AG09309 (cell line): ENCODE measurements around the gene PLEKHA5.
"Not testable (repeated sequence)": the region's sequence is repeated elsewhere in the genome, so short reads cannot be mapped to it uniquely, and the experiment has no call there.

Source experiments
- DNase-seq: peaks from one replicate; pipeline ENCODE4 v3.0.0-alpha.2; 2010; ENCODE audit warnings: low read depth
- H3K4me3 ChIP-seq: 2 replicates; pipeline ENCODE4 v1.5.1; 2011; ENCODE audit warnings: mild to moderate bottlenecking, low read depth, low read length, moderate library complexity; ENCODE audit not compliant: control insufficient read depth
- TF ChIP-seq, protein P1 (sequence below): IDR thresholded peaks from 2 replicates; pipeline ENCODE4 v1.5.1; 2011; ENCODE audit warnings: mild to moderate bottlenecking, low read depth, low read length, inconsistent platforms; ENCODE audit not compliant: insufficient read depth, control insufficient read depth; ENCODE audit errors: missing control alignments

PLEKHA5 gene

DNA sequence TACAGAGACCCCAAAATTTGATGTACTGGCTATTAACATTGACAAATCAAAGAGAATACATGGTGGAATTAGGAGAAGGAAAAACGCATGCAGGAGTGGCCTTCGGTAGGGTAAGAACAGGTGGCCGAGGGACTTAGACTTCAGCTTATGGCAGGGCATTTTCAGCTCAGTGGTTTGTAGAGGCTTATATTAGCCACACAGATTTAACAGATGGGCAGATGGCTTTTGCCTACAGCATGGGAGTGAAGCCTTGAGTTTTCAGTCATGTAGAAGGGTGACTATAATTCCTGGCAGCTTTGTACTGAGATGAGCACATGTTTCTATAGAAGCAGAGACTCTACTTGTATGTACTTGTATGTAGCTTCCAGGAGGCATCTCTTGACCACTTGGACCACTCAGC, 40.9 kb upstream of the PLEKHA5 start:
- H3K4me3 ChIP-seq: no peak overlapping the region
- DNase-seq: no peak
- TF ChIP-seq, protein P1, sequence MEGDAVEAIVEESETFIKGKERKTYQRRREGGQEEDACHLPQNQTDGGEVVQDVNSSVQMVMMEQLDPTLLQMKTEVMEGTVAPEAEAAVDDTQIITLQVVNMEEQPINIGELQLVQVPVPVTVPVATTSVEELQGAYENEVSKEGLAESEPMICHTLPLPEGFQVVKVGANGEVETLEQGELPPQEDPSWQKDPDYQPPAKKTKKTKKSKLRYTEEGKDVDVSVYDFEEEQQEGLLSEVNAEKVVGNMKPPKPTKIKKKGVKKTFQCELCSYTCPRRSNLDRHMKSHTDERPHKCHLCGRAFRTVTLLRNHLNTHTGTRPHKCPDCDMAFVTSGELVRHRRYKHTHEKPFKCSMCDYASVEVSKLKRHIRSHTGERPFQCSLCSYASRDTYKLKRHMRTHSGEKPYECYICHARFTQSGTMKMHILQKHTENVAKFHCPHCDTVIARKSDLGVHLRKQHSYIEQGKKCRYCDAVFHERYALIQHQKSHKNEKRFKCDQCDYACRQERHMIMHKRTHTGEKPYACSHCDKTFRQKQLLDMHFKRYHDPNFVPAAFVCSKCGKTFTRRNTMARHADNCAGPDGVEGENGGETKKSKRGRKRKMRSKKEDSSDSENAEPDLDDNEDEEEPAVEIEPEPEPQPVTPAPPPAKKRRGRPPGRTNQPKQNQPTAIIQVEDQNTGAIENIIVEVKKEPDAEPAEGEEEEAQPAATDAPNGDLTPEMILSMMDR: no peak

DNA sequence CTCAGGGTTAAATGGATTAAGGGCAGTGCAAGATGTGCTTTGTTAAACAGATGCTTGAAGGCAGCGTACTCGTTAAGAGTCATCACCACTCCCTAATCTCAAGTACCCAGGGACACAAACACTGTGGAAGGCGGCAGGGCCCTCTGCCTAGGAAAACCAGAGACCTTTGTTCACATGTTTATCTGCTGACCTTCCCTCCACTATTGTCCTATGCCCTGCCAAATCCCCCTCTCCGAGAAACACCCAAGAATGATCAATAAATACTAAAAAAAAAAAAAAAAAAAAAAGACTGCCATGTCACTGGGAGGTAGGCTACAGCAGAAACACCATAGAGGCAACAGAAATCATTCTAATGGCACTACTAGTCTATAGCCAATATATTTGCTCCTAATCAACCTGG, 37.1 kb upstream of the PLEKHA5 start:
- not testable (repeated sequence) for H3K4me3 ChIP-seq, DNase-seq

DNA sequence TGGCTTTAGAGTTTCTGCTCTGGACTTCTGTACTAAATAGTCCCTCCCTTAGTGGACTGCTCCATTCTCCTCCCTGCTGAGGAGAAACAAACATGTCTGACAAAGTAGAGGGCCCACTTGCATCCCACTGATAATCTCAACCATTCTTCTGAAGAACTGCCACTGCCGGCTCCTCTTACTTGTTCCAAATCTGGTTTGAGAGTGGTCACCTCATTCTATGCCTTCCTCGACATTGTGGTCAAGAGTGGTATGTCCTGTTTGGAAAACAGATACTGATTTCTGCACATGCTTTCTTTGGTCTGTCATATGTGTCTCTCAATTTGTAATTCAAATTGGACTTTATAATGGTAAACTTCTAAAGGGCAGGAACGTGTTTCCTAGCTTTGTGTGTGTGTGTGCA, 36.3 kb upstream of the PLEKHA5 start:
- TF ChIP-seq, protein P1: no peak
- H3K4me3 ChIP-seq: no peak overlapping the region
- no peak for DNase-seq

DNA sequence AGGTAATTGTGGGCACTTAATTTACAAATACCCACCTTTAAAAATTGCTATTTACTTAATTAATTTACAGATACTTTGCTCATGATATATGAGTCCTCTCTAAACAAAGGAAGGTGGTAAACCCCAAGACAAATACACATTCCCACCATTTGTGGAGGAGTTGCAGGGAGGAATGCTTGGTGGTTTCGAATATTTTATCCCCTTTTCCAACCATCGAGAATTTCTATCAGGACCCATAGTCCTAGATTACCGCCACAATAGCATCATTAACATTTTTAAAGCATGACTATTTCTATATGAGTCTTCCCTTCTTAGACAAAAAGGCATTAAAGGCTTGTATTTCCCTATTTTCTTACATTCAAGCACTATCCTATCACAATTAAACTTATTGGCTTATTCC, 34.2 kb upstream of the PLEKHA5 start:
- TF ChIP-seq, protein P1: no peak
- H3K4me3 ChIP-seq: no peak overlapping the region
- DNase-seq: no peak

DNA sequence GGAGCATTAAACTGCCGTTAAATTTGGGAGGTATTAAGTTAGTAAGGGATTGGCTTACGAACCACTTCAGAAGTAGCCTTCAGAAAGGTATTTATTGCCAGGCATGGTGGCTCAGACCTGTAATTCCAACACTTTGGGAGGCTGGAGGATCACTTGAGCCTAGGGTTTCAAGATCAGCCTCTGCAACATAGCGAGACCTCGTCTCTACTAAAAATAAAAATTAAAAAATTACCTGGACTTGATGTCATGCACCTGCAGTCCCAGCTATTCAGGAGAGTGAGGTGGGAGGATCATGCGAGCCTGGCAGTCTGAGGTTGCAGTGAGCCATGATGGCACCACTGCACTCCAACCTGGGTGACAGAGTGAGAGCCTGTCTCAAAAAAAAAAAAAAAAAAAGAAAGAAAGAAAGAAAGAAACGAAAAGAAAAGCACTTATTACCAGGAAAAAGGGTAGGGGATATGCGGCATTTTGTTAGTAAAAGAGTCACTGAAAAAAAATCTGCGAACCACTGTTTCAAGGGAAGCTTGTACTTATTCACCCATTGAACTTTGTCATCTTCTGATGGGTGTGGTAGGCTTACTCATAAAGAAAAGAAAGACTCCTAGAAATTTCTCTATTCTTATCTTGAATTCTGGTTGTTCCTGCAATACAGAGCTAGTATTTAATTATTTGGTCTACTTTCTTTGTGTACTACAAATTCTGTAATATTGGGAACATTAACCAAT, 33.6 kb upstream of the PLEKHA5 start:
- DNase-seq: no peak
- no peak overlapping the region for H3K4me3 ChIP-seq
- TF ChIP-seq, protein P1: no peak

DNA sequence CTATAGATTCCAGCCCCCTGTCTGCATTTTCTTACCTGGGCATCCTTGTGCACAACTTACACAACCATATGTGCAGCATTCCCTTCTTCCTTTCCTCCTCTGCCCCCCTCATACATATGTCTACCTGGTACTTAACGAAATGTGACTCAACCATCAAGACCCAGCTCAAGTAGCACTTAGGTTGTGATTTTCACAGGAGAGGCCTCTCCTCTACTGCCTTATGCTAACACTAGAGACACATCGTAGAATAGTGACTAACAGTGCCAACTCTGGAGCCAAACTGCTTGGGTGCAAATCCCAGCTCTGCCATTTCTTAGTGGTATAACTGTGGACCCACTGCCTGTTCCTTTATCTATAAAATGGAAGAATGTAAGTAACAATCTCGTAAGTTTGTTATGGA, 24.1 kb upstream of the PLEKHA5 start:
- TF ChIP-seq, protein P1: no peak
- no peak for DNase-seq
- H3K4me3 ChIP-seq: no peak overlapping the region

DNA sequence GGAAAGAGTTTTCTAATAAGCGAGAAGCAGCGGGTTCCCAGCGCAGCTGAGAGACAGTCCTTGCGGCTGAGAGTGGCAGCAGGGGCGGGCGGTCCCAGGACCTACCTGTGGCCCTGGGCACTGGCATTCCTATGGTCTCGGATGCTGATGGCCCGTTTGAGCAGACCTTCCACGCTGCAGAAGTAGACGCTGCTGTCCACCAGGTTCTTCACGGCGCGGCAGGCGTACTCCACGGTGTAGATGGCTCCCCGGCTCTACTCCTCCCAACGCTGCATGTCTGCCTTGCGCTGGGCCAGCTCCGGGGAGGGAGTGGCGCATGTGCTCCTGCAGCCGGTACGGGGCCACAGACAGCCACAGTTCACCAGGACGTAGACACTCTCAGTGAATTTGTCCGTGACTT, 21.8 kb upstream of the PLEKHA5 start:
- TF ChIP-seq, protein P1: no peak

More for the DNA sequence above, 21.8 kb upstream of the PLEKHA5 start:
- no peak overlapping the region for H3K4me3 ChIP-seq
- no peak for DNase-seq
